GM18951 (cell line): ENCODE results near the gene GNRH2.
"Not testable (repeated sequence)": the region's sequence is repeated elsewhere in the genome, so short reads cannot be mapped to it uniquely, and the experiment has no call there.

Experiments used
- POLR2A ChIP-seq: IDR thresholded peaks from 4 replicates; pipeline ENCODE4 v1.6.1; 2011; ENCODE audit warnings: mild to moderate bottlenecking; ENCODE audit not compliant: insufficient read length, insufficient read depth; ENCODE audit errors: extremely low read depth
- in situ Hi-C: fragments of 300-500 bp; cut with MboI; formaldehyde crosslinking; loops from one replicate; pipeline ENCODE4 v1.12.0; 2022; ENCODE audit warnings: low sequenced_read_pairs, mixed read lengths, inconsistent platforms; ENCODE audit not compliant: unreplicated experiment

GNRH2 gene

GRCh38 chr20:3043322-3043721, at the start of gene GNRH2:
GNRH2 (plus strand) TSS chr20:3043622; CDS start chr20:3044415, 793 bp downstream.
- in situ Hi-C loops = no loop called here
- TF ChIP-seq POLR2A = no peak

- in situ Hi-C loops = no loop called here
- no peak for TF ChIP-seq POLR2A
Measured at GRCh38 chr20:2995796-2996195, 47.6 kb upstream of the GNRH2 start.

GRCh38 chr20:2998728-2999127, 44.7 kb upstream of the GNRH2 start:
- no peak for TF ChIP-seq POLR2A
- in situ Hi-C loops = no loop called here

- TF ChIP-seq POLR2A = no peak
- in situ Hi-C loops = no loop called here
Measured at GRCh38 chr20:3000852-3001523, 42.4 kb upstream of the GNRH2 start.

- TF ChIP-seq POLR2A = no peak
- in situ Hi-C loops = no loop called here
Measured at GRCh38 chr20:3003416-3003815, 40.0 kb upstream of the GNRH2 start.

GRCh38 chr20:3010985-3011723, 32.3 kb upstream of the GNRH2 start:
- no peak for TF ChIP-seq POLR2A
- in situ Hi-C loops = no loop called here

- no peak for TF ChIP-seq POLR2A
- in situ Hi-C loops = no loop called here
Measured at GRCh38 chr20:3011752-3012151, 31.7 kb upstream of the GNRH2 start.

GRCh38 chr20:3013771-3014170, 29.7 kb upstream of the GNRH2 start:
- in situ Hi-C loops = no loop called here
- no peak for TF ChIP-seq POLR2A

GRCh38 chr20:3014179-3014578, 29.2 kb upstream of the GNRH2 start:
- in situ Hi-C loops = no loop called here
- no peak for TF ChIP-seq POLR2A

- TF ChIP-seq POLR2A = no peak
- in situ Hi-C loops = no loop called here
Measured at GRCh38 chr20:3014662-3015061, 28.8 kb upstream of the GNRH2 start.

GRCh38 chr20:3015302-3015701, 28.1 kb upstream of the GNRH2 start:
- in situ Hi-C loops = not testable (repeated sequence)

- no peak for TF ChIP-seq POLR2A
- in situ Hi-C loops = no loop called here
Measured at GRCh38 chr20:3021327-3021726, 22.1 kb upstream of the GNRH2 start.

GRCh38 chr20:3021777-3022176, 21.6 kb upstream of the GNRH2 start:
- no peak for TF ChIP-seq POLR2A
- in situ Hi-C loops = no loop called here

GRCh38 chr20:3022559-3023490, 20.6 kb upstream of the GNRH2 start:
- in situ Hi-C loops = not testable (repeated sequence)
